Chondrocyte (in vitro differentiated cells): ENCODE data around the gene IQCH. TPM values are rescaled to one million over a fixed set of nuclear protein-coding genes. Genes with fewer than 3 reads are reported as not detected.

ENCODE experiments used
- DNase-seq: peaks from one replicate; pipeline ENCODE4 v3.0.0; 2021; ENCODE audit warnings: mixed read lengths, low spot score
- H3K27ac Mint-ChIP-seq: one replicate; pipeline ENCODE4 v1.8.0; 2021; ENCODE audit warnings: mild to moderate bottlenecking, moderate library complexity, mixed read lengths; ENCODE audit not compliant: unreplicated experiment
- H3K27me3 Mint-ChIP-seq: 2 replicates; pipeline ENCODE4 v1.8.0; 2021; ENCODE audit warnings: low read depth, mixed read lengths
- H3K36me3 Mint-ChIP-seq: 2 replicates; pipeline ENCODE4 v1.8.0; 2021; ENCODE audit warnings: low read depth, mixed read lengths
- H3K4me1 Mint-ChIP-seq: 2 replicates; pipeline ENCODE4 v1.8.0; 2021; ENCODE audit warnings: low read depth, mild to moderate bottlenecking, mixed read lengths
- H3K4me3 Mint-ChIP-seq: one replicate; pipeline ENCODE4 v1.8.0; 2021; ENCODE audit warnings: mild to moderate bottlenecking, moderate library complexity, mixed read lengths; ENCODE audit not compliant: unreplicated experiment
- H3K9me3 Mint-ChIP-seq: 2 replicates; pipeline ENCODE4 v1.8.0; 2021; ENCODE audit warnings: low read depth, mixed read lengths
- total RNA-seq: library from RNA; stranded (reverse); gene quantifications from 3 replicates; pipeline ENCODE4 v1.2.1, GENCODE V29; 2021
- TF ChIP-seq, protein P1 (sequence below): fragments of 200-600 bp; sonication (generic); IDR thresholded peaks from 2 replicates; pipeline ENCODE4 v1.5.0; 2021; ENCODE audit warnings: antibody characterized with exemption, mild to moderate bottlenecking, moderate library complexity

IQCH gene
- total RNA-seq, 1 donor from 2014 or later, result 1.0 TPM

DNA sequence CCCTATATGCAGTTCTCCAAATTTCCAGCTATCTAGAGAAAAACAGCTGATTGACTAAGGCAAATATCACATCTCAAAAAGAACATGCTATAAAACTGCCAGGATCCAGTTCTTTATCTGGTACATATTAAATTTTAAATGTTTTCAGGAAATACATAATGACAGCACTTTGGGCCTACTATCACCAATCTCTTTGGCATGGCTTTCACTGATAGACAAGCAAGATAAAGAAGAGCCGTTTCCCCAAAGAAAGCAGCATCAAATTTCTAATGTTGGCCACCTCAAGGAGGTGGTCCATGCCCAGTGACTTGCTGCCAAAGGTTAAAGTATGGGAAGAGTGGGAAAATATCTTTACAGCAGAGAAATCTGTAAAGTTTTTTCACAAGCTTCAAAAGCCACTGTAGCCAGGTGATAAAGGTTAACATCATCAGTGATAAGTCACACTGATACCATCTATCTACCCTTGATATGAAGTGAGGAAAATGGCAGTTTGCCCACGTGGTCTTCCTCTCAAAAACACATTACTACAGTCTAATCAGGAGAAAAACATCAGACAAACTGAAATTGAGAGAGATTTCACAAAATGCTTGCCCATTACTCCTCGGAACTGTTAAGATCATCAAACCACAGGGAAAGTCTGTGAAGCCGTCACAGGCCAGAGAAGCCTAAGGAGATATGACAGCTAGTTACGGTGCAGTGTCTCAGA, 220.0 kb downstream of the IQCH start:
- TF ChIP-seq, protein P1, sequence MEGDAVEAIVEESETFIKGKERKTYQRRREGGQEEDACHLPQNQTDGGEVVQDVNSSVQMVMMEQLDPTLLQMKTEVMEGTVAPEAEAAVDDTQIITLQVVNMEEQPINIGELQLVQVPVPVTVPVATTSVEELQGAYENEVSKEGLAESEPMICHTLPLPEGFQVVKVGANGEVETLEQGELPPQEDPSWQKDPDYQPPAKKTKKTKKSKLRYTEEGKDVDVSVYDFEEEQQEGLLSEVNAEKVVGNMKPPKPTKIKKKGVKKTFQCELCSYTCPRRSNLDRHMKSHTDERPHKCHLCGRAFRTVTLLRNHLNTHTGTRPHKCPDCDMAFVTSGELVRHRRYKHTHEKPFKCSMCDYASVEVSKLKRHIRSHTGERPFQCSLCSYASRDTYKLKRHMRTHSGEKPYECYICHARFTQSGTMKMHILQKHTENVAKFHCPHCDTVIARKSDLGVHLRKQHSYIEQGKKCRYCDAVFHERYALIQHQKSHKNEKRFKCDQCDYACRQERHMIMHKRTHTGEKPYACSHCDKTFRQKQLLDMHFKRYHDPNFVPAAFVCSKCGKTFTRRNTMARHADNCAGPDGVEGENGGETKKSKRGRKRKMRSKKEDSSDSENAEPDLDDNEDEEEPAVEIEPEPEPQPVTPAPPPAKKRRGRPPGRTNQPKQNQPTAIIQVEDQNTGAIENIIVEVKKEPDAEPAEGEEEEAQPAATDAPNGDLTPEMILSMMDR, result no peak
- DNase-seq, result no peak

DNA sequence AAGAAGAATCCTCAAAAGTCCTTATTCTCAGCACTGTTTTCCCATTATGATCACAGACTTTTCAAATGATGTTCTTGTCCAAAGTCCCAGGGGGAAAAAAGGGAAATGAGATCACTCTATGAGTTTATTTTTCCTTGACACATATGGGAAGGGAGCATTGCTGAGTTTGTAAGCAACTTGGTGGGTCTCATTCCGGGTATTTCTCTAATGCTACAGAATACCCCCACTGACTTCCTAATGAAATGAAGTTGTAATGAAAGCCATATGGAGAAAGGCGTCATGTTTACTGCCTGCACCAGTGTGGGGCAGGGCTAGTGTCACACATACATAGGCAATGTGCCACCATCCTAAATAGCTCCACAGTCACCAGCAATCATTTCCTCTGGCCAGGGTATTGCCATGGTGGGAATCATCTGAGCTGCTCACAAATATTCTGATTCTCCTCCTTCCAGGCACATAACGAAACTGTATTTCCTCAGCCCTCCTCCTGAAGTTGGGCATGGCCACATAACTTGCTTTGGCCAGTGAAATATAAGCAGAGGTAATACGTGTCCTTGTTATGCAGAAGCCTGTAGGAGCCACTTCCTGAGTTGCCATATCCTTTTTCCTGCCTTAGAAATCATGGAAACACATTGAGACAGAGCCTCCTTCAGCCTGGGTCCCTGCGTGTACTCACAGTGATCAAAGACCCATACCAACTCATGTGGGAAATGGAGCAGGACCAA, 225.4 kb downstream of the IQCH start:
- Mint-ChIP-seq H3K4me3 (no peak overlapping the region), H3K36me3 (peaks cover 3% of the 10 kb centered on the region)

More for the DNA sequence above, 220.0 kb downstream of the IQCH start:
- peaks cover 2% of the 10 kb centered on the region for H3K27me3 Mint-ChIP-seq
- no peaks in the 10 kb centered on the region for H3K36me3 Mint-ChIP-seq
- peaks cover 16% of the 10 kb centered on the region for H3K4me1 Mint-ChIP-seq
- no peak overlapping the region for H3K4me3 Mint-ChIP-seq
- no peaks in the 10 kb centered on the region for H3K9me3 Mint-ChIP-seq
- H3K27ac Mint-ChIP-seq, result no peak overlapping the region

DNA sequence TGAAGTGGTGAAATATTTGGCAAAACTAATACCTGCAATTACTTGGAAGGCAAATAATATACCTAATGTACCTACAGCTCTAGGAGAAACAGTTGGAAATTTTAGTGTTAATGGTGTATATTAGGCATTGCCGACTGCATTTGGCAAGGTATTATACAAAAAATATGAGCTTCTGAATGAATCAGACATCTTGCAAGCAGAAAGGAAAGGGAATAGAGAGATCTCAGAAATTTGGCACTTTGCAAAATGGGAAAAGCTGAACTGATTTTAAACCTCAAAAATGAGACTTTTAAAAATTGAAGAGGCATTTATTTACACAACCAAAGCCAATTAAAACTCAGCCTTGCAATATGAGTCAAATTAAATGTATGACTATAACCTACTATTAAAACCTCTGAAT, 226.2 kb downstream of the IQCH start:
- peaks cover 6% of the 10 kb centered on the region for H3K36me3 Mint-ChIP-seq
- H3K27ac Mint-ChIP-seq, result no peak overlapping the region
- DNase-seq, result no peak
- H3K4me3 Mint-ChIP-seq, result no peak overlapping the region
- peaks cover 2% of the 10 kb centered on the region for H3K27me3 Mint-ChIP-seq
- TF ChIP-seq, protein P1, result no peak
- peaks cover 8% of the 10 kb centered on the region for H3K9me3 Mint-ChIP-seq
- peaks cover 16% of the 10 kb centered on the region for H3K4me1 Mint-ChIP-seq

More for the DNA sequence above, 225.4 kb downstream of the IQCH start:
- DNase-seq, result no peak
- H3K4me1 Mint-ChIP-seq, result peaks cover 16% of the 10 kb centered on the region
- peaks cover 4% of the 10 kb centered on the region for H3K9me3 Mint-ChIP-seq
- no peak overlapping the region for H3K27ac Mint-ChIP-seq
- TF ChIP-seq, protein P1, result no peak
- H3K27me3 Mint-ChIP-seq, result peaks cover 2% of the 10 kb centered on the region

DNA sequence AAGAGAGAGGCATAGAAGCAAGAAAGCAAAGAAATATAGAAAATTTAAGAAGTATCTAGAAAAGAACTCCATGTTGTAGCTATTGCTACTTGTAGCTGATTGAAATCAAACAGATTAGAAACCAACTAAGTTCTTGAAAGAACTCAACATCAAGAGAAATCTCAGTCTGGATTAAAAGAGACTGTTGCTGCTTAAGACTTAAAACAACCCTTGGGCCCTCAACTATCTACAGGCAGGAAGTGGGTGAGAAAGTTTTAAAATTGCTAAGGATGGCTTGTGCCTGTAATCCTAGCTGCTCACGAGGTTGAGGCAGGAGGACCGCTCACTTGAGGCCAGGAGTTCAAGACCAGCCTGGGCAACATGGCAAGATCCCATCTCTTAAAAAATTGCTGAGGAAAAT, 227.1 kb downstream of the IQCH start:
- peaks cover 9% of the 10 kb centered on the region for H3K4me1 Mint-ChIP-seq
- peaks cover 8% of the 10 kb centered on the region for H3K9me3 Mint-ChIP-seq
- peaks cover 2% of the 10 kb centered on the region for H3K27me3 Mint-ChIP-seq
- TF ChIP-seq, protein P1, result no peak
- H3K36me3 Mint-ChIP-seq, result peaks cover 6% of the 10 kb centered on the region
- DNase-seq, result no peak
- H3K27ac Mint-ChIP-seq, result no peak overlapping the region
- H3K4me3 Mint-ChIP-seq, result no peak overlapping the region

DNA sequence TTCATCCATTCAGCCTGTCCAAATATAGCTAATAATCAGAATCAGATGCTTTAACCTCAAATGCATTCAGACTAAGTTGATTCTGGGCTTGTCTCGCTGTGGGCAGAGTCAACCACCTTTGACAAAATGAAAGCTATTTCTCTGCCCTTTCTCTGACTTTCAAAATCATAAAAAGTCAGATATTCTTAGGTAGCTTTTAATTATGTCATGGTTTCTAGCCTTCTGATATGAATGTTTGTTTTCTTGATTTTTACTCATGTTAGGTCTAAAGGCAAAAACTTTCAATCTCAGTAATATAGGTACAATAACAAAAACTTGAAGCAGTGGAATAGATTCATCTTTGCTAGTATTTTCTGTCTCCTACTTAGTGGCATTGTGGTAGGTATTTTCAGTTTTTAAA, 241.0 kb downstream of the IQCH start:
- Mint-ChIP-seq H3K4me1 (no peaks in the 10 kb centered on the region), H3K9me3 (no peaks in the 10 kb centered on the region), H3K27me3 (no peaks in the 10 kb centered on the region), H3K4me3 (no peak overlapping the region), H3K27ac (no peak overlapping the region), H3K36me3 (peaks cover 1% of the 10 kb centered on the region)
- DNase-seq, result no peak
- TF ChIP-seq, protein P1, result no peak
